ENCODE measurements around the gene NLRC3. TPM values are rescaled to one million over a fixed set of nuclear protein-coding genes. Genes with fewer than 3 reads are reported as not detected.
A peak's percentile ranks its signal among the peaks of the same experiment; 100 is the strongest.
"Not testable (repeated sequence)": the region's sequence is repeated elsewhere in the genome, so short reads cannot be mapped to it uniquely, and the experiment has no call there.

NLRC3 gene
- total RNA-seq, 2 donors from 2014 or later, result 36.8 to 49.1 TPM

- H3K27ac Mint-ChIP-seq, result no peak overlapping the region
- no peak overlapping the region for H3K4me3 Mint-ChIP-seq
- peaks cover 38% of the 10 kb centered on the region for H3K36me3 Mint-ChIP-seq (ENCODE audit: low read depth)
- no peaks in the 10 kb centered on the region for H3K9me3 Mint-ChIP-seq
- H3K27me3 Mint-ChIP-seq, result no peaks in the 10 kb centered on the region
- H3K4me1 Mint-ChIP-seq, result peaks cover 10% of the 10 kb centered on the region
- no peak for ATAC-seq (replicated peaks)
Measured at GRCh38 chr16:3532741-3533140, 44.5 kb downstream of the NLRC3 start.

- Mint-ChIP-seq H3K4me1 (peaks cover 10% of the 10 kb centered on the region), H3K27ac (no peak overlapping the region), H3K27me3 (no peaks in the 10 kb centered on the region), H3K36me3 (ENCODE audit: low read depth) (peaks cover 45% of the 10 kb centered on the region), H3K4me3 (no peak overlapping the region), H3K9me3 (no peaks in the 10 kb centered on the region)
- ATAC-seq (replicated peaks), result no peak
Measured at GRCh38 chr16:3530371-3530914, 46.8 kb downstream of the NLRC3 start.

- no peak for ATAC-seq (replicated peaks)
- Mint-ChIP-seq H3K27me3 (no peaks in the 10 kb centered on the region), H3K4me3 (no peak overlapping the region), H3K27ac (no peak overlapping the region), H3K4me1 (peaks cover 5% of the 10 kb centered on the region), H3K9me3 (no peaks in the 10 kb centered on the region), H3K36me3 (ENCODE audit: low read depth) (peaks cover 37% of the 10 kb centered on the region)
Measured at GRCh38 chr16:3529175-3529574, 48.0 kb downstream of the NLRC3 start.

GRCh38 chr16:3528406-3528805 is 48.8 kb downstream of the NLRC3 start:
- no peaks in the 10 kb centered on the region for H3K9me3 Mint-ChIP-seq
- H3K27ac Mint-ChIP-seq, result no peak overlapping the region
- H3K36me3 Mint-ChIP-seq (ENCODE audit: low read depth), result peaks cover 38% of the 10 kb centered on the region
- no peak for ATAC-seq (replicated peaks)
- H3K4me1 Mint-ChIP-seq, result peaks cover 5% of the 10 kb centered on the region
- no peaks in the 10 kb centered on the region for H3K27me3 Mint-ChIP-seq
- H3K4me3 Mint-ChIP-seq, result no peak overlapping the region

GRCh38 chr16:3527216-3527829 is 49.9 kb downstream of the NLRC3 start:
- not testable (repeated sequence) for H3K4me1 Mint-ChIP-seq; H3K9me3 Mint-ChIP-seq; ATAC-seq (replicated peaks); H3K27me3 Mint-ChIP-seq; H3K27ac Mint-ChIP-seq; H3K4me3 Mint-ChIP-seq
- peaks cover 41% of the 10 kb centered on the region for H3K36me3 Mint-ChIP-seq (ENCODE audit: low read depth)

GRCh38 chr16:3525951-3526350 is 51.3 kb downstream of the NLRC3 start:
- H3K4me3 Mint-ChIP-seq, result no peak overlapping the region

GRCh38 chr16:3523281-3523680 is 53.9 kb downstream of the NLRC3 start:
- Mint-ChIP-seq H3K9me3 (no peaks in the 10 kb centered on the region), H3K36me3 (ENCODE audit: low read depth) (peaks cover 41% of the 10 kb centered on the region), H3K27ac (no peak overlapping the region)

More at GRCh38 chr16:3525951-3526350, 51.3 kb downstream of the NLRC3 start:
- H3K36me3 Mint-ChIP-seq (ENCODE audit: low read depth), result peaks cover 36% of the 10 kb centered on the region
- no peaks in the 10 kb centered on the region for H3K9me3 Mint-ChIP-seq
- peak overlapping the region; percentile 53 for H3K27ac Mint-ChIP-seq
- peaks cover 5% of the 10 kb centered on the region for H3K4me1 Mint-ChIP-seq
- no peak for ATAC-seq (replicated peaks)
- no peaks in the 10 kb centered on the region for H3K27me3 Mint-ChIP-seq

GRCh38 chr16:3520841-3521240 is 56.4 kb downstream of the NLRC3 start:
- H3K36me3 Mint-ChIP-seq (ENCODE audit: low read depth), result peaks cover 49% of the 10 kb centered on the region
- no peak for ATAC-seq (replicated peaks)
- H3K27ac Mint-ChIP-seq, result no peak overlapping the region

More at GRCh38 chr16:3523281-3523680, 53.9 kb downstream of the NLRC3 start:
- peaks cover 5% of the 10 kb centered on the region for H3K4me1 Mint-ChIP-seq
- no peak overlapping the region for H3K4me3 Mint-ChIP-seq
- no peaks in the 10 kb centered on the region for H3K27me3 Mint-ChIP-seq
- no peak for ATAC-seq (replicated peaks)

GRCh38 chr16:3520413-3520812 is 56.8 kb downstream of the NLRC3 start:
- no peak overlapping the region for H3K27ac Mint-ChIP-seq
- H3K36me3 Mint-ChIP-seq (ENCODE audit: low read depth), result peaks cover 49% of the 10 kb centered on the region
- ATAC-seq (replicated peaks), result no peak

More at GRCh38 chr16:3520841-3521240, 56.4 kb downstream of the NLRC3 start:
- no peaks in the 10 kb centered on the region for H3K27me3 Mint-ChIP-seq
- no peaks in the 10 kb centered on the region for H3K9me3 Mint-ChIP-seq
- no peaks in the 10 kb centered on the region for H3K4me1 Mint-ChIP-seq
- no peak overlapping the region for H3K4me3 Mint-ChIP-seq

GRCh38 chr16:3519581-3519980 is 57.6 kb downstream of the NLRC3 start:
- H3K4me3 Mint-ChIP-seq, result no peak overlapping the region

More at GRCh38 chr16:3520413-3520812, 56.8 kb downstream of the NLRC3 start:
- Mint-ChIP-seq H3K9me3 (no peaks in the 10 kb centered on the region), H3K4me1 (no peaks in the 10 kb centered on the region), H3K4me3 (no peak overlapping the region), H3K27me3 (no peaks in the 10 kb centered on the region)

GRCh38 chr16:3518986-3519348 is 58.2 kb downstream of the NLRC3 start:
- no peak overlapping the region for H3K4me3 Mint-ChIP-seq
- no peaks in the 10 kb centered on the region for H3K9me3 Mint-ChIP-seq
- no peak overlapping the region for H3K27ac Mint-ChIP-seq
- H3K36me3 Mint-ChIP-seq (ENCODE audit: low read depth), result peaks cover 62% of the 10 kb centered on the region
- H3K27me3 Mint-ChIP-seq, result no peaks in the 10 kb centered on the region
- no peak for ATAC-seq (replicated peaks)
- peaks cover under 1% of the 10 kb centered on the region for H3K4me1 Mint-ChIP-seq

More at GRCh38 chr16:3519581-3519980, 57.6 kb downstream of the NLRC3 start:
- peaks cover 57% of the 10 kb centered on the region for H3K36me3 Mint-ChIP-seq (ENCODE audit: low read depth)
- H3K27me3 Mint-ChIP-seq, result no peaks in the 10 kb centered on the region
- H3K27ac Mint-ChIP-seq, result peak overlapping the region; percentile 65
- H3K9me3 Mint-ChIP-seq, result no peaks in the 10 kb centered on the region
- no peak for ATAC-seq (replicated peaks)
- H3K4me1 Mint-ChIP-seq, result no peaks in the 10 kb centered on the region

- peaks cover 5% of the 10 kb centered on the region for H3K4me1 Mint-ChIP-seq
- H3K27ac Mint-ChIP-seq, result no peak overlapping the region
- no peak for ATAC-seq (replicated peaks)
- no peaks in the 10 kb centered on the region for H3K9me3 Mint-ChIP-seq
- no peaks in the 10 kb centered on the region for H3K27me3 Mint-ChIP-seq
- no peak overlapping the region for H3K4me3 Mint-ChIP-seq
- peaks cover 62% of the 10 kb centered on the region for H3K36me3 Mint-ChIP-seq (ENCODE audit: low read depth)
Measured at GRCh38 chr16:3518292-3518985, 58.8 kb downstream of the NLRC3 start.

- H3K27ac Mint-ChIP-seq, result no peak overlapping the region
- ATAC-seq (replicated peaks), result no peak
- no peaks in the 10 kb centered on the region for H3K27me3 Mint-ChIP-seq
- H3K36me3 Mint-ChIP-seq (ENCODE audit: low read depth), result peaks cover 71% of the 10 kb centered on the region
- no peaks in the 10 kb centered on the region for H3K9me3 Mint-ChIP-seq
- H3K4me1 Mint-ChIP-seq, result peaks cover 13% of the 10 kb centered on the region
- no peak overlapping the region for H3K4me3 Mint-ChIP-seq
Measured at GRCh38 chr16:3515897-3516296, 61.3 kb downstream of the NLRC3 start.

GRCh38 chr16:3514621-3515020 is 62.6 kb downstream of the NLRC3 start:
- peak overlapping the region; percentile 85 for H3K27ac Mint-ChIP-seq

More at GRCh38 chr16:3514621-3515020, 62.6 kb downstream of the NLRC3 start:
- H3K9me3 Mint-ChIP-seq, result no peaks in the 10 kb centered on the region
- peaks cover 68% of the 10 kb centered on the region for H3K36me3 Mint-ChIP-seq (ENCODE audit: low read depth)
- no peak for ATAC-seq (replicated peaks)
- peaks cover 21% of the 10 kb centered on the region for H3K4me1 Mint-ChIP-seq
- H3K27me3 Mint-ChIP-seq, result no peaks in the 10 kb centered on the region
- no peak overlapping the region for H3K4me3 Mint-ChIP-seq
